Measurements from ENCODE around the gene ZRANB1.

The ZRANB1 gene

GRCh38 chr10:125023862-125024496, 82.1 kb downstream of the ZRANB1 start:
- DNase-seq = peak; percentile 7

- DNase-seq = no peak
Observed at GRCh38 chr10:125024497-125025234, 82.7 kb downstream of the ZRANB1 start.

DNA sequence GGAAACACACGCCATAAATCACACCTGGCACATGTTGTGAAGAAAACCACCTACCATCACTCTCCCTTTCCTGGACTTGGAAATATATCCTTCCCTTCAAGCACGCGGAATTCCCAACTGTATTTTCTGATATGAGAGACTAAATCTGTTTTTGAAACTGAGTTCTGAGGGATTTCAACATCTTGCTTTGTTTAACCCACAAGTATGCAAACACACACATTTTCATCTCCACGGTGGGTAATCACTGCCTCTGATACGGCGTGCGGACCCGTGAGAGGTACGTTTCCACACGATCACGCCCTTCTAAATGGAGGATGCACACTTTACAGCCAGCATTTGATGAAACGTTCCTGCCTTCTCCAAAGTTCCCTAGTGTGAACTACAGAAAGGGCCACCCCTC, 83.4 kb downstream of the ZRANB1 start:
- DNase-seq = no peak

DNA sequence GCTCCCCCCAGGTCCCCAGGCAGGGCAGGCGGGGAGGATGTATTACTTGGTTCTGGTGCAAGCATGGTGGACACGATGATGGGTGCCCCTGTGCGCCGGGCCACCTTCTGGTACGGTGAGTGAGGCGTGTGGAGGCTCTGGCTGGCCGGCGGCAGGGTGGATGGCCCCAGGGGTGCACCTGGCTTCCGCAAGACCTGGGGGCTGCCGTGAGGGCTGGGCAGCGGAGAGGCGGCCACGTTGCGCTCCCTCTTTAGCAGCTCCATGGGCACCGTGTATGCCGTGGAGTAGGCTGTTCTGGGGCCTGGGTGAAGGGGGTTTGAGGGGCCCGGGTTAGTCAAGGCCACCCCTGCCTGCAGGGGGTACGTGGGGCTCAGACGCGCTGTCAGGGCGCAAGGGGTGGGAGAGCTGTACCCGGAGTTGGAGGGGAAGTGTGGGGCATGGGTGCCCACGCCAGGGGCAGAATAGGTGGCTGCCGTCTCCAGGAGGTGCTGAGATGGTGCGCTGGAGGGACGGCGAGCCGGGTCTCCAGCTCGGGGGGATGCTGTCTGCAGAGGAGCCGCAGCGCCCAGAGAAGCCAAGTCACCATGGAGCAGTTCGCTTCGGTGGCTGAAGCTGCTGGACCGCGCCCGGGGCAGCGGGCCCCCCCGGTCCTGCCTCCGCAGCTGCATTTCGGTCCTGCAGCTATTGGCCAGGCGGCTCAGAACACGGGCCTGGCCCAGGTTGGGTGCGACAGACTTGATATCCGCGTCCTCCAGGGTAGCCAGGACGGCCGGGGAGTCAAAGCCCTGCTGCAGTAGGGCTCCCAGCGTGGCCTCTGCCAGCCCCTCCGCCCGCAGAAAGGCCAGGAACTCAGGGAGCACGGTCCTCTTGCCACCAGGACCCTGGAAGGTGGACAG, 84.4 kb downstream of the ZRANB1 start:
- no peak for DNase-seq

GRCh38 chr10:125026974-125027735, 85.2 kb downstream of the ZRANB1 start:
- no peak for DNase-seq

- no peak for DNase-seq
Observed at GRCh38 chr10:125027871-125028869, 86.2 kb downstream of the ZRANB1 start.

- DNase-seq = no peak
Observed at GRCh38 chr10:125029584-125030242, 87.8 kb downstream of the ZRANB1 start.

GRCh38 chr10:125030567-125031197, 88.8 kb downstream of the ZRANB1 start:
- no peak for DNase-seq

GRCh38 chr10:125032474-125033020, 90.6 kb downstream of the ZRANB1 start:
- DNase-seq = no peak

DNA sequence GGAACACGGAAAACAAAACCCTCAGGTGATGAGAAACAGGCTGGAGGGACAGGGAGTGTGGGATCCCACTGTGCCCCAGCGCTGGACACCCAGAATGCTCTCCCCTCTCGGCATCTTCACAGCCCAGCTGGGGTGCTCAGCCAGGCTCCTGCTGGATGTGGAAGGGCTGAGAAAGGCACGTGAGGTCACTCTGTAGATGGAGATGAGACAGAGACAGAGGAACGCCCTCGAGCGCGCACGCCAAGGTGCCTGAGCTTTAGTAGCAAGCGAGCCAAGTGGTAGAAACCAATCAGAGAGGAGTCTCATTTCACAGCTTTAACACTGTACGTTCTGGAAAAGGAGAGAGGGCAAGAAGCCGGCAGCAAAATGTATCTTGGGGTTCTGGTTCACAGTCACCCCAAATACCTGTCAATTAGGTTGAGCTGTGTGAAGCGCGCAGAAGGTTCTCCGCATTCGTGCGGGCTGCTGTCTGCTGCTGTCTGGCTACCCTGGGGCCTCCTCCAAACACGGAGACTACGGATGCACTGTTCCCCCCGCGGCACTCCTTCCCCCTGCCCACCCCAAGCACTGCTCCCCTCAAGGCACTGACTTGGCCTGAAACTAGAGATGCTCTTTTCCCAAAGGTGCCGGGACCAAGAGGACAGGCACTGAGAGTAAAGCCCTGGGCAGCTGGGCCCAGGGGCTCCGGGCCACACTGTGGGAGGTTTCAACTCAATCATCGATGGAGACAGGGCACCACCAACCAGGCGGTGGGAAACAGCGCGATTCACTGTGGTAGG, 91.4 kb downstream of the ZRANB1 start:
- DNase-seq = no peak

GRCh38 chr10:125034675-125035074, 92.8 kb downstream of the ZRANB1 start:
- DNase-seq = no peak

DNA sequence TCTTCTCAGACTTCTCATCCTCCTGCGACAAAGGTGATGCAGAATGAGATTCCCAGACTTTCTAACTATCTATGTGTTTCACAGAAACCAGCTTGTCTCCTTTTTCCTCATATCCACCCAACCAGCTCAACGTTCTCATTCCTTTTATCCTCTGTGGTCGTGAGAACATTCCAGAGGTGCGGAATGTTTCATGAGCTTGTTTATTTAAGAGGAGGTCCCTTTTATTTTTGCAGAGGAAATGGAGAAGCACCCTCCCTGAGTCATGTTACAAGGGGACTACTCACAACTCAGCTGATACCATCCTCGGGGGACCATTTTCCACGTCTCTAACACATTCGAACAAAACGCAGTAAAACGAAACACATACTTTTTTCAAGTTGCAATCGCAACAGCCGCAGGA, 93.2 kb downstream of the ZRANB1 start:
- no peak for DNase-seq

DNA sequence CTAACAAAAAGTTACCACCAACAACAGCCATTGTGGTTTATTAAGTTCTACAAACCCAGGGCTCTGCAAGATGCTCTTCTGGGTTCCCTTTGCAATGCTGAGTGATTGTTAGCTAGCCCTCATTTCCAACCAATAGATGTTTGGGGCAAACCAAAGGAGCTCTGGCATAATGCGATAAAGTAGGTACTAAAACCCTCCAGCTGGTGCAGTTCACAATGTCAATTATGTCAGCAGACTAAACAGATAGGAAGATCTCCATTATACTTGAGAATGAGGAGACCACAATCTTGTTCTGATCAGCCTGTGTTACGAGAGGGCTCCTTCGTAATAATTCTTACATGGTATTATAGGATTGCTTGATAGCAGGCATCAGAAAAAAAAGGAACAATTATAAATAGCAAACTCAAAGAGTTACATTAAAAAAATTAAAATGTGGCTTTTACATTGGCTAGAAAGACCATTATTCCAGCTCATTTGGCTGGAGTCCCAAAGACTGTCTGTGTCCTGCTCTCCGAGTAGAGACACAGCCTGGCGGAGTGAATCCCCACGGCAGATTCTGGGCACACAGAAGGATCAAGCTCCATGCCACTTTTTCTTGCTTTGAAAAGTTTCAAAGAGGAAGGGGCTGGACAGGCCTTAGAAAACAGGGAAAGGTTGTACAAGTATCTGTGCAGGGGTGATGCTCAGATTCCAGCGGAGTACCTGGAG, 93.8 kb downstream of the ZRANB1 start:
- DNase-seq = no peak

DNA sequence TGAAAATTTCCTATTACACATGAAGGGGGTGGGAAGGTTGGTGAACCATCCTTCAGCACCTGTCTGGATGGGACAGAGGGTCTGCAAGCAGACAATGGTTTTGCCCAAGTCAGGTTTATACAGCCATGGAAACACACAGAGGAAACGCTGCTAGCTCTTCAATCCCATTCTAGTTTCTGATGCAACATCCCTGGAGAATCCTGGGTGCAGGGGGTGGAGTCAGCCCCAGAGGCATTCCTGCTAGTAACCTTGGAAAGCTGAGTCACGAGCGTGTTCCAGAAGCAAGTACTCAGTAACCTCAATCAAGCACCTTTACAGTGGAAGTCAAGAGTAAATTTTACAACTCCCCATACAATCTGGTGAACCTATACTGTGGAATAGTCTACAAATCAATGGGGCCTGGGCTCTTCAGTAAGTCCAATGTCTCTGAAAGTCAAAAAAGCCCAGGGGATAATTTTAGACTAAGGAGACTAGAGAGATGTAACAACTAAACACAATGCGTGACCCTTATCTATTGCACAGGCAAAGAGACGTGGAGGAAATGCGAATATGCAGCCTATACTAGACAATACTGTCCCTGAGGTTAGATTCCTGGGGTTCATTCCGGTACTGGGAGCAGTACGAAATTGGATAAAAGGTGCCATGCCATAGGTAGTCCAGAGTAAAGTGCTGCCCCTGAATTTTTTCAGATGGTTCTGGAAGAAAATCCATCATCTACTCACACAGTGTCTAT, 95.4 kb downstream of the ZRANB1 start:
- no peak for DNase-seq

All from DMS 273 treated with DMSO at 0.1 percent for 48 hours (cell line).